ENCODE results near the gene MINK1.

DNA sequence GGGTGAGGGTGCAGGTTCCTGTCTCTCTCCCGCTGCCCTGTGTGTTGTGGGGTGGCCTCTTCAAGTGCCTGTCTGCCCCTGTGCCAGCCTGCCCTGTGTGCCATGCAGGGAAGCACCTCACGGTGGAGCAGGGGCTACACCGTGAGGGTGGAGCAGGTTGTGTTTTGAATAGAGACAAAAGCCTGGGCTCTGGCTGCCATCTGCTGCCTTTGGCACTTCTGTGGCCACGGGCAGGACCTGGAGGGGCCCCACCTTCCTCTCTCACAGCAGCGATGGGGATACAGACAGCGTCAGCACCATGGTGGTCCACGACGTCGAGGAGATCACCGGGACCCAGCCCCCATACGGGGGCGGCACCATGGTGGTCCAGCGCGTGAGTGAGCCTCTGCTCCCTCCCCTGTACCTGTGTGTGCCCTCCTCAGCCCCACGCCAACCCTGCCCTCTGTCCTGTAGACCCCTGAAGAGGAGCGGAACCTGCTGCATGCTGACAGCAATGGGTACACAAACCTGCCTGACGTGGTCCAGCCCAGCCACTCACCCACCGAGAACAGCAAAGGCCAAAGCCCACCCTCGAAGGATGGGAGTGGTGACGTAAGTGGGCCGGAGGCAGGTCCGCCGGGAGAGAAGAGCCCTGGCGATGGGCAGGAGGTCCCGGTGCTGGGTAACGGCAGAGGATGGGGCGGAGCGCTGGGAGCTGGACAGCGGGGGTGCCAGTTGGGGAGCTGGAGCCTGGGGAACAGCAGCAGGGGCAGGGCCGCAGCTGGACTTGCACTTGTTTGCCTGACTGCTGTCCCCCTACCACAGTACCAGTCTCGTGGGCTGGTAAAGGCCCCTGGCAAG is 60.8 kb downstream of the MINK1 start:
- TF ChIP-seq POLR2A (IDR thresholded peaks at IDR 0.05) (no peak), POLR2AphosphoS5 (IDR thresholded peaks at IDR 0.05) (no peak), EP300 (IDR thresholded peaks at IDR 0.05) (no peak)
- TF ChIP-seq, protein P1, sequence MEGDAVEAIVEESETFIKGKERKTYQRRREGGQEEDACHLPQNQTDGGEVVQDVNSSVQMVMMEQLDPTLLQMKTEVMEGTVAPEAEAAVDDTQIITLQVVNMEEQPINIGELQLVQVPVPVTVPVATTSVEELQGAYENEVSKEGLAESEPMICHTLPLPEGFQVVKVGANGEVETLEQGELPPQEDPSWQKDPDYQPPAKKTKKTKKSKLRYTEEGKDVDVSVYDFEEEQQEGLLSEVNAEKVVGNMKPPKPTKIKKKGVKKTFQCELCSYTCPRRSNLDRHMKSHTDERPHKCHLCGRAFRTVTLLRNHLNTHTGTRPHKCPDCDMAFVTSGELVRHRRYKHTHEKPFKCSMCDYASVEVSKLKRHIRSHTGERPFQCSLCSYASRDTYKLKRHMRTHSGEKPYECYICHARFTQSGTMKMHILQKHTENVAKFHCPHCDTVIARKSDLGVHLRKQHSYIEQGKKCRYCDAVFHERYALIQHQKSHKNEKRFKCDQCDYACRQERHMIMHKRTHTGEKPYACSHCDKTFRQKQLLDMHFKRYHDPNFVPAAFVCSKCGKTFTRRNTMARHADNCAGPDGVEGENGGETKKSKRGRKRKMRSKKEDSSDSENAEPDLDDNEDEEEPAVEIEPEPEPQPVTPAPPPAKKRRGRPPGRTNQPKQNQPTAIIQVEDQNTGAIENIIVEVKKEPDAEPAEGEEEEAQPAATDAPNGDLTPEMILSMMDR (IDR thresholded peaks at IDR 0.05), result no peak

Measured in gastroesophageal sphincter (tissue), 3 donors.